Activated T-helper 1 cell treated with anti-CD3 and anti-CD28 coated beads, Interleukin-12 subunit alpha, Interleukin-12 subunit beta, Interleukin-2, Interleukin-4 antibody, amounts not matched to agents 30 ng/mL and 10 ng/mL and 1 ng/mL, durations not matched to agents 14 hours and 24 hours and 36 hours (primary cell): ENCODE measurements around the gene SUPT3H. TPM values are rescaled to one million over a fixed set of nuclear protein-coding genes. Genes with fewer than 3 reads are reported as not detected.

Experiments used
- DNase-seq: peaks from one replicate; pipeline ENCODE4 v3.0.0; 2021; ENCODE audit warnings: low spot score
- H3K27ac Mint-ChIP-seq: one replicate; pipeline ENCODE4 v1.8.0; 2021; ENCODE audit warnings: mild to moderate bottlenecking, mixed read lengths
- H3K27me3 Mint-ChIP-seq: one replicate; pipeline ENCODE4 v1.8.0; 2022; ENCODE audit warnings: mild to moderate bottlenecking, moderate library complexity, mixed read lengths; ENCODE audit not compliant: insufficient read depth
- H3K36me3 Mint-ChIP-seq: one replicate; pipeline ENCODE4 v1.8.0; 2021; ENCODE audit warnings: low read depth, mixed read lengths
- H3K4me1 Mint-ChIP-seq: one replicate; pipeline ENCODE4 v1.8.0; 2021; ENCODE audit warnings: low read depth, mixed read lengths
- H3K4me3 Mint-ChIP-seq: one replicate; pipeline ENCODE4 v1.8.0; 2021; ENCODE audit warnings: mild to moderate bottlenecking, moderate library complexity, mixed read lengths
- H3K9me3 Mint-ChIP-seq: one replicate; pipeline ENCODE4 v1.8.0; 2021; ENCODE audit warnings: mixed read lengths
- intact Hi-C: fragments of 100-400 bp; cut with micrococcal nuclease; formaldehyde crosslinking; loops from one replicate; pipeline ENCODE4 v1.15.1; 2024
- total RNA-seq: library from RNA; stranded (reverse); gene quantifications from 2 replicates; pipeline ENCODE4 v1.2.3, GENCODE V29; 2022

Gene SUPT3H
- total RNA-seq, 1 donor from 2014 or later = 11.0 TPM

- H3K4me1 Mint-ChIP-seq = peaks cover 54% of the 10 kb centered on the region
- no peak overlapping the region for H3K27ac Mint-ChIP-seq
- no peak overlapping the region for H3K4me3 Mint-ChIP-seq
- intact Hi-C loops = loop anchor here (1.0 to 5.0 kb wide), 3 partner anchors 385 to 940 kb away; no protein-coding TSS in a partner anchor
- H3K36me3 Mint-ChIP-seq = no peaks in the 10 kb centered on the region
- DNase-seq = no peak
- H3K27me3 Mint-ChIP-seq = peaks cover 20% of the 10 kb centered on the region
- H3K9me3 Mint-ChIP-seq = no peaks in the 10 kb centered on the region
Measured at GRCh38 chr6:45417436-45417835, 39.7 kb upstream of the SUPT3H start.

GRCh38 chr6:45416700-45417099 lies 39.0 kb upstream of the SUPT3H start:
- Mint-ChIP-seq H3K27me3 (peaks cover 20% of the 10 kb centered on the region), H3K4me1 (peaks cover 53% of the 10 kb centered on the region), H3K4me3 (no peak overlapping the region), H3K27ac (no peak overlapping the region), H3K36me3 (no peaks in the 10 kb centered on the region), H3K9me3 (no peaks in the 10 kb centered on the region)
- DNase-seq = no peak
- intact Hi-C loops = loop anchor here (1.0 to 5.0 kb wide), 3 partner anchors 386 to 939 kb away; no protein-coding TSS in a partner anchor

GRCh38 chr6:45415788-45416518 lies 38.2 kb upstream of the SUPT3H start:
- H3K36me3 Mint-ChIP-seq = no peaks in the 10 kb centered on the region
- no peak overlapping the region for H3K27ac Mint-ChIP-seq
- intact Hi-C loops = loop anchor here (5.0 kb wide), 2 partner anchors 484 to 939 kb away; no protein-coding TSS in a partner anchor
- DNase-seq = no peak
- no peaks in the 10 kb centered on the region for H3K9me3 Mint-ChIP-seq
- peak overlapping the region; percentile 35 for H3K4me3 Mint-ChIP-seq
- peaks cover 46% of the 10 kb centered on the region for H3K4me1 Mint-ChIP-seq
- peaks cover 17% of the 10 kb centered on the region for H3K27me3 Mint-ChIP-seq

- H3K36me3 Mint-ChIP-seq = no peaks in the 10 kb centered on the region
- H3K4me1 Mint-ChIP-seq = peaks cover 40% of the 10 kb centered on the region
- H3K9me3 Mint-ChIP-seq = no peaks in the 10 kb centered on the region
- DNase-seq = no peak
- H3K27ac Mint-ChIP-seq = no peak overlapping the region
- intact Hi-C loops = loop anchor here (5.0 kb wide), 2 partner anchors 483 to 938 kb away; no protein-coding TSS in a partner anchor
- peaks cover 11% of the 10 kb centered on the region for H3K27me3 Mint-ChIP-seq
- peak overlapping the region; percentile 35 for H3K4me3 Mint-ChIP-seq
Measured at GRCh38 chr6:45415315-45415714, 37.6 kb upstream of the SUPT3H start.

GRCh38 chr6:45411959-45412358 lies 34.2 kb upstream of the SUPT3H start:
- intact Hi-C loops = no loop called here
- H3K36me3 Mint-ChIP-seq = no peaks in the 10 kb centered on the region
- H3K27ac Mint-ChIP-seq = no peak overlapping the region
- H3K9me3 Mint-ChIP-seq = no peaks in the 10 kb centered on the region
- no peak overlapping the region for H3K4me3 Mint-ChIP-seq
- H3K27me3 Mint-ChIP-seq = peaks cover 11% of the 10 kb centered on the region
- peaks cover 27% of the 10 kb centered on the region for H3K4me1 Mint-ChIP-seq
- no peak for DNase-seq

- Mint-ChIP-seq H3K27me3 (peaks cover 10% of the 10 kb centered on the region), H3K27ac (no peak overlapping the region), H3K36me3 (no peaks in the 10 kb centered on the region), H3K4me1 (peaks cover 5% of the 10 kb centered on the region), H3K9me3 (no peaks in the 10 kb centered on the region), H3K4me3 (no peak overlapping the region)
- intact Hi-C loops = no loop called here
- no peak for DNase-seq
Measured at GRCh38 chr6:45400021-45400420, 22.3 kb upstream of the SUPT3H start.

- Mint-ChIP-seq H3K4me1 (peaks cover 5% of the 10 kb centered on the region), H3K4me3 (no peak overlapping the region), H3K9me3 (peaks cover 3% of the 10 kb centered on the region), H3K27me3 (peaks cover 10% of the 10 kb centered on the region), H3K36me3 (peaks cover 2% of the 10 kb centered on the region), H3K27ac (no peak overlapping the region)
- intact Hi-C loops = loop anchor here (1.0 kb wide), 1 partner anchor 20 kb away; no protein-coding TSS in a partner anchor
- no peak for DNase-seq
Measured at GRCh38 chr6:45398075-45398813, 20.5 kb upstream of the SUPT3H start.

- intact Hi-C loops = no loop called here
- no peak overlapping the region for H3K27ac Mint-ChIP-seq
- H3K9me3 Mint-ChIP-seq = peaks cover 23% of the 10 kb centered on the region
Measured at GRCh38 chr6:45394586-45395095, 16.9 kb upstream of the SUPT3H start.

GRCh38 chr6:45388328-45388727 lies 10.6 kb upstream of the SUPT3H start:
- peaks cover 2% of the 10 kb centered on the region for H3K27me3 Mint-ChIP-seq
- no peaks in the 10 kb centered on the region for H3K4me1 Mint-ChIP-seq
- no peak overlapping the region for H3K4me3 Mint-ChIP-seq
- peaks cover 1% of the 10 kb centered on the region for H3K36me3 Mint-ChIP-seq
- DNase-seq = no peak
- intact Hi-C loops = no loop called here
- peaks cover 26% of the 10 kb centered on the region for H3K9me3 Mint-ChIP-seq
- H3K27ac Mint-ChIP-seq = no peak overlapping the region

More at GRCh38 chr6:45394586-45395095, 16.9 kb upstream of the SUPT3H start:
- Mint-ChIP-seq H3K36me3 (peaks cover 4% of the 10 kb centered on the region), H3K27me3 (no peaks in the 10 kb centered on the region), H3K4me3 (no peak overlapping the region), H3K4me1 (peaks cover 5% of the 10 kb centered on the region)
- DNase-seq = no peak

- DNase-seq = no peak
- Mint-ChIP-seq H3K36me3 (peaks cover 3% of the 10 kb centered on the region), H3K27ac (no peak overlapping the region), H3K4me3 (no peak overlapping the region), H3K27me3 (peaks cover 2% of the 10 kb centered on the region), H3K4me1 (no peaks in the 10 kb centered on the region), H3K9me3 (peaks cover 19% of the 10 kb centered on the region)
- intact Hi-C loops = no loop called here
Measured at GRCh38 chr6:45387236-45387635, 9.5 kb upstream of the SUPT3H start.

- no peak for DNase-seq
- Mint-ChIP-seq H3K9me3 (peaks cover 16% of the 10 kb centered on the region), H3K4me3 (no peak overlapping the region), H3K4me1 (no peaks in the 10 kb centered on the region), H3K27me3 (peaks cover 2% of the 10 kb centered on the region), H3K27ac (no peak overlapping the region), H3K36me3 (peaks cover 3% of the 10 kb centered on the region)
- intact Hi-C loops = no loop called here
Measured at GRCh38 chr6:45386501-45386900, 8.8 kb upstream of the SUPT3H start.

GRCh38 chr6:45382391-45382790 lies 4.7 kb upstream of the SUPT3H start:
- Mint-ChIP-seq H3K27ac (no peak overlapping the region), H3K4me3 (no peak overlapping the region), H3K4me1 (peaks cover 6% of the 10 kb centered on the region), H3K27me3 (peaks cover 2% of the 10 kb centered on the region), H3K9me3 (peaks cover 6% of the 10 kb centered on the region), H3K36me3 (peaks cover 4% of the 10 kb centered on the region)
- DNase-seq = no peak
- intact Hi-C loops = no loop called here
